Measurements from ENCODE around the gene ANKRD23. TPM values are rescaled to one million over a fixed set of nuclear protein-coding genes. Genes with fewer than 3 reads are reported as not detected.

Gene ANKRD23
- total RNA-seq, 2 experiments from 2014 or later, result 6.2 to 10.4 TPM

- ChIA-PET POLR2A (no interaction called here), CTCF (no interaction called here)
- H3K4me3 ChIP-seq (ENCODE audit: low read length), result no peak overlapping the region
- H3K27ac ChIP-seq (ENCODE audit: low read depth in 1 of 2, low read length in 2 of 2), result no peak overlapping the region
- H3K27ac Mint-ChIP-seq, result no peak overlapping the region
- peaks cover 92% of the 10 kb centered on the region for H3K36me3 ChIP-seq (ENCODE audit: insufficient read depth, low read length)
- no peaks in the 10 kb centered on the region for H3K9me3 Mint-ChIP-seq
- H3K27me3 ChIP-seq (ENCODE audit: control insufficient read depth in 1 of 2, insufficient read depth in 2 of 2, low read length in 2 of 2), result no peaks in the 10 kb centered on the region
- H3K4me3 Mint-ChIP-seq, result no peak overlapping the region
- intact Hi-C loops (cut with DNase I, micrococcal nuclease), result no loop called here
- H3K27me3 Mint-ChIP-seq, result no peaks in the 10 kb centered on the region
- H3K9me3 ChIP-seq (ENCODE audit: control insufficient read depth in 1 of 2, insufficient read depth in 1 of 2, low read length in 2 of 2), result no peaks in the 10 kb centered on the region
- H3K36me3 Mint-ChIP-seq (ENCODE audit: low read depth), result peaks cover 77% of the 10 kb centered on the region
- H3K4me1 Mint-ChIP-seq (ENCODE audit: low read depth), result peaks cover 9% of the 10 kb centered on the region
- DNase-seq, result no peak
- peaks cover 8% of the 10 kb centered on the region for H3K4me1 ChIP-seq (ENCODE audit: insufficient read depth, low read length)
- no peak for ATAC-seq (ENCODE audit: poor library complexity)
- TF ChIP-seq, protein P1, sequence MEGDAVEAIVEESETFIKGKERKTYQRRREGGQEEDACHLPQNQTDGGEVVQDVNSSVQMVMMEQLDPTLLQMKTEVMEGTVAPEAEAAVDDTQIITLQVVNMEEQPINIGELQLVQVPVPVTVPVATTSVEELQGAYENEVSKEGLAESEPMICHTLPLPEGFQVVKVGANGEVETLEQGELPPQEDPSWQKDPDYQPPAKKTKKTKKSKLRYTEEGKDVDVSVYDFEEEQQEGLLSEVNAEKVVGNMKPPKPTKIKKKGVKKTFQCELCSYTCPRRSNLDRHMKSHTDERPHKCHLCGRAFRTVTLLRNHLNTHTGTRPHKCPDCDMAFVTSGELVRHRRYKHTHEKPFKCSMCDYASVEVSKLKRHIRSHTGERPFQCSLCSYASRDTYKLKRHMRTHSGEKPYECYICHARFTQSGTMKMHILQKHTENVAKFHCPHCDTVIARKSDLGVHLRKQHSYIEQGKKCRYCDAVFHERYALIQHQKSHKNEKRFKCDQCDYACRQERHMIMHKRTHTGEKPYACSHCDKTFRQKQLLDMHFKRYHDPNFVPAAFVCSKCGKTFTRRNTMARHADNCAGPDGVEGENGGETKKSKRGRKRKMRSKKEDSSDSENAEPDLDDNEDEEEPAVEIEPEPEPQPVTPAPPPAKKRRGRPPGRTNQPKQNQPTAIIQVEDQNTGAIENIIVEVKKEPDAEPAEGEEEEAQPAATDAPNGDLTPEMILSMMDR (IDR thresholded peaks at IDR 0.05), result no peak
Measured at GRCh38 chr2:96826546-96827278, 17.1 kb downstream of the ANKRD23 start.

- no peaks in the 10 kb centered on the region for H3K27me3 Mint-ChIP-seq
- Histone ChIP-seq H3K4me3 (ENCODE audit: low read length) (no peak overlapping the region), H3K4me1 (ENCODE audit: insufficient read depth, low read length) (peaks cover 22% of the 10 kb centered on the region), H3K36me3 (ENCODE audit: insufficient read depth, low read length) (peaks cover 76% of the 10 kb centered on the region), H3K27ac (ENCODE audit: low read depth in 1 of 2, low read length in 2 of 2) (no peak overlapping the region), H3K9me3 (ENCODE audit: control insufficient read depth in 1 of 2, insufficient read depth in 1 of 2, low read length in 2 of 2) (no peaks in the 10 kb centered on the region), H3K27me3 (ENCODE audit: control insufficient read depth in 1 of 2, insufficient read depth in 2 of 2, low read length in 2 of 2) (no peaks in the 10 kb centered on the region)
- DNase-seq (no peak), ATAC-seq (ENCODE audit: poor library complexity) (no peak)
- no peak overlapping the region for H3K27ac Mint-ChIP-seq
- peaks cover 76% of the 10 kb centered on the region for H3K36me3 Mint-ChIP-seq (ENCODE audit: low read depth)
- H3K9me3 Mint-ChIP-seq, result no peaks in the 10 kb centered on the region
- intact Hi-C loops (cut with DNase I, micrococcal nuclease), result no loop called here
- POLR2A ChIA-PET, result no interaction called here
- TF ChIP-seq, protein P1 (IDR thresholded peaks at IDR 0.05), result no peak
- H3K4me3 Mint-ChIP-seq, result no peak overlapping the region
- CTCF ChIA-PET, result no interaction called here
- H3K4me1 Mint-ChIP-seq (ENCODE audit: low read depth), result peaks cover 26% of the 10 kb centered on the region
Measured at GRCh38 chr2:96825057-96825456, 18.8 kb downstream of the ANKRD23 start.

DNA sequence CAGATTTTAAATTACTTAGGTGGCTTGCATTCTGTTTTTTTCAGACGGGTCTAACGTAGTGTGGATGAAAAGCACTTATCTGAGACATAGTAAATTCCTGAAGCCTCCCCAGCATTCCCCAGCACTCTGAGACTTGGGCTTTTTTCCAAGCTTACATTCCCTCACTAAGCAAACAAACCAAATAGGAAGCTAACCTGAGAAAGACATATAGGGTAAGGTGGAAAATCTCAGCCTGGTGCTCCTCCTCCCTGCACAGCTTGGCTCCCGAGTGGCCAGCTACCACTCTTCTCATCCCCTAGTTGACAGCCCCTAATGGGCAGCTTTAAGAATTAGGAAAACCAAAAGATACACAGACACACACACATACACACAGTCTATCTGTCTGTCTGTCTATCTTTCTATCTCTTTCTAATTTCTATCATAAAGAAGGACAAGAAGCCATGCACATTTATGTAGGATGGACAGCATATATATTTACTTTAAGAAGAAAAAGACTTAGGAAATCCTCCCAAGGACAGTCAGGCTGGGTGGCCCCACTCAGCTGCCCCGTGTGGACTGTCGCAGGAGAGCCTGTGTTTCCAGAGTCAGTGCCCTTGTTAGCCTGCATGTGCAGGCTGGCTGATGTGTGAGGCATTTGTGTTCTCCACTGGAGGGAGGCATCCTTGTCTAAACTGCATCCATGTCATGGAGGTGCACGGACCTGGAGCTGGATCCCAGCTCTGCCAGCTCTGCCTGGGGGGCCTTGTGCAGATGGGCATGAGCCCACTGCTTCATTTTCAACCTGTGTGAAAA, 19.5 kb downstream of the ANKRD23 start:
- no peak overlapping the region for H3K4me3 Mint-ChIP-seq
- CTCF ChIA-PET, result no interaction called here

More for the DNA sequence above, 19.5 kb downstream of the ANKRD23 start:
- H3K4me1 ChIP-seq (ENCODE audit: insufficient read depth, low read length), result peaks cover 30% of the 10 kb centered on the region
- H3K36me3 ChIP-seq (ENCODE audit: insufficient read depth, low read length), result peaks cover 70% of the 10 kb centered on the region
- Mint-ChIP-seq H3K9me3 (no peaks in the 10 kb centered on the region), H3K27me3 (no peaks in the 10 kb centered on the region), H3K36me3 (ENCODE audit: low read depth) (peaks cover 76% of the 10 kb centered on the region), H3K27ac (no peak overlapping the region), H3K4me1 (ENCODE audit: low read depth) (peaks cover 33% of the 10 kb centered on the region)
- intact Hi-C loops (cut with DNase I, micrococcal nuclease), result no loop called here
- ATAC-seq (ENCODE audit: poor library complexity), result no peak
- H3K27me3 ChIP-seq (ENCODE audit: control insufficient read depth in 1 of 2, insufficient read depth in 2 of 2, low read length in 2 of 2), result no peaks in the 10 kb centered on the region
- TF ChIP-seq, protein P1 (IDR thresholded peaks at IDR 0.05), result no peak
- H3K4me3 ChIP-seq (ENCODE audit: low read length), result no peak overlapping the region
- DNase-seq, result no peak
- POLR2A ChIA-PET, result no interaction called here
- no peak overlapping the region for H3K27ac ChIP-seq (ENCODE audit: low read depth in 1 of 2, low read length in 2 of 2)
- no peaks in the 10 kb centered on the region for H3K9me3 ChIP-seq (ENCODE audit: control insufficient read depth in 1 of 2, insufficient read depth in 1 of 2, low read length in 2 of 2)

Measured in CD4-positive, alpha-beta T cell (primary cell).